ENCODE data around the gene PGBD1.

DNA sequence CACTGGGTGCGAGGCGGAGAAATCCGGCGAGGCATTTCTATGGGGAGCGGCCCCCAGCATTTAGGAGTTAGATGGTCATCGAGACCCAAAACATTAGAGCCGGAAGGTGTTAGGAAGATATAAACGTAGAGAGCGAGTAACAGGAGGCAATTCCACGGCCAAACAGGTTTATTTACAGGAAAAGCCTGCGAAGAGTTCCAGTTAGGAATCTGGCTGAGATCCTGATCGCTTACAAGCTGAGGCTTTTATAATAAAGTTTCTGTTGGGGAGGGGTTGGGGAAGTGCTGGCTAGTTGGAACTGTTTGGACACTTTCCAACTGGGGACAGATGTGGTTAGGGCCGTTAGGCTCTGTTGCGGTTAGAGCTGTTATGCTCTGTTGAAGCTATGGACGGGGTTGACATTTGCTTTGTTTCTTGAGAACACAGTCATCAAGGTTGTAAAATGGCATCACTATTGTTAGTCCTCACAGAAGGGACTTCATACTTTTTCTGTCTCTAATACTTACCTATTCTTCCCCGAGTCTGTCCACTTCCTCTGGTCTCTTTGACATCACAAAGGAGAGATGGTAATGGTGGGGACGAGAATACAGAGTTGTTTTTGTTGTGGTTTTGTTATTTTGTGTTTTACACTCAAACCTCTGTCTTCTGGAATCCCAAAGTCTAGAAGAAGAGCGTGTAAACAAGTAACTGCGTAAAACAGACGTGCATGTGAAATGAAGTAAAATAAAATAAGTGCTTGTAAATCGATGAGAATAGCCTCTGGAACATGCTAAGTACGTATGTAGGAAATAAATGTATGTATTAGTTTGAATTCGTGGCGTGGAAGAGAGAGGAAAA is 55.1 kb downstream of the PGBD1 start:
- TF ChIP-seq, protein P1, sequence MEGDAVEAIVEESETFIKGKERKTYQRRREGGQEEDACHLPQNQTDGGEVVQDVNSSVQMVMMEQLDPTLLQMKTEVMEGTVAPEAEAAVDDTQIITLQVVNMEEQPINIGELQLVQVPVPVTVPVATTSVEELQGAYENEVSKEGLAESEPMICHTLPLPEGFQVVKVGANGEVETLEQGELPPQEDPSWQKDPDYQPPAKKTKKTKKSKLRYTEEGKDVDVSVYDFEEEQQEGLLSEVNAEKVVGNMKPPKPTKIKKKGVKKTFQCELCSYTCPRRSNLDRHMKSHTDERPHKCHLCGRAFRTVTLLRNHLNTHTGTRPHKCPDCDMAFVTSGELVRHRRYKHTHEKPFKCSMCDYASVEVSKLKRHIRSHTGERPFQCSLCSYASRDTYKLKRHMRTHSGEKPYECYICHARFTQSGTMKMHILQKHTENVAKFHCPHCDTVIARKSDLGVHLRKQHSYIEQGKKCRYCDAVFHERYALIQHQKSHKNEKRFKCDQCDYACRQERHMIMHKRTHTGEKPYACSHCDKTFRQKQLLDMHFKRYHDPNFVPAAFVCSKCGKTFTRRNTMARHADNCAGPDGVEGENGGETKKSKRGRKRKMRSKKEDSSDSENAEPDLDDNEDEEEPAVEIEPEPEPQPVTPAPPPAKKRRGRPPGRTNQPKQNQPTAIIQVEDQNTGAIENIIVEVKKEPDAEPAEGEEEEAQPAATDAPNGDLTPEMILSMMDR (IDR thresholded peaks at IDR 0.05; ENCODE audit: insufficient read depth, low read depth, low read length), result no peak
- TF ChIP-seq EZH2 (IDR thresholded peaks at IDR 0.05; ENCODE audit: insufficient read depth, low read length), result no peak
